Measurements from ENCODE around the gene CELF1. TPM values are rescaled to one million over a fixed set of nuclear protein-coding genes. Genes with fewer than 3 reads are reported as not detected.

CELF1 gene
- 100 to 1,000 TPM; 104 to 105 TPM for total RNA-seq

DNA sequence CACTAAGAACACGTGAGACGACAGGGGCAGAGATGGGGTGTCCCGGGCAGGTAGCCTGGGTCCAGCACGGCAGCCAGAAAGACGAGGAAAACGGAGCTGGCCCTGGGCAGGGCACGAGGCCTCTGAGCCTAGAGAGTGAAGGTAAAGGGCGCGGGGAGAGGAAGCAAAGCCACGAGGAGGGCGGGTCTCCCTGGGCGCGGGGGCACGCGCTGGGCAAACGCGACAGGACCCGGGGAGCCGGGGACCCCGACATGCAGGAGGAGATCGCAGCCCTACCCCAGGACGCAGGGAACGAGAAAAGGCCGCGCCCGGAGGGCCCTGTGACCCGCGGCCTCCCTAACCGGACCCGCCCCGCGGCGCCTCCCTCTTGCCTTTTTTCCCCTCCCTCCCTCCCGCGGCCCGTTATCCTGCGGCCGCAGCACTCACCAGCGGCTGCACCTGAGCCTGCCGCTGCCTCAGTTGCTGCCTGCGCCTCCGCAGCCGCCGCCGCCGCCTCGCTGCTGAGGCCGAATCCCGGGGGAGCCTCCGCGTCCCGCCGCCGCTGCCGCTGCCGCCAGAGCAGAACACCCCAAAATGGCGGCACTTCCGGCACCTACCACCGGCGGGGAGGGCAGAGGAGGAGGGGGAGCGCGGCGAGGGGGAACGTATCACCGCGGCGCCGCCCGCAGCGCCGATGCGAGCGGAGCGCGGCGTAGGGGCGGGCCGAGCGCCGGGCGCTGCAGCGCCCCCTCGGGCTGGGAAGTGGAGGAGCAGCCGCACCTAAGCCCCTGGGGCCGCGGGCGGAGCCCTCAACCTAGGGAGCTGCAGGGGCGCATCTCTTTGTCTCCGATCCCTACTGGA, at the start of gene CELF1:
TSS of gene CELF1 (minus strand) at position 567 of the 840 bp plus-strand sequence. CDS start 53,609 bp downstream, outside the sequence.
- no peaks in the 10 kb centered on the region for H3K9me3 Mint-ChIP-seq
- no peaks in the 10 kb centered on the region for H3K27me3 Mint-ChIP-seq

DNA sequence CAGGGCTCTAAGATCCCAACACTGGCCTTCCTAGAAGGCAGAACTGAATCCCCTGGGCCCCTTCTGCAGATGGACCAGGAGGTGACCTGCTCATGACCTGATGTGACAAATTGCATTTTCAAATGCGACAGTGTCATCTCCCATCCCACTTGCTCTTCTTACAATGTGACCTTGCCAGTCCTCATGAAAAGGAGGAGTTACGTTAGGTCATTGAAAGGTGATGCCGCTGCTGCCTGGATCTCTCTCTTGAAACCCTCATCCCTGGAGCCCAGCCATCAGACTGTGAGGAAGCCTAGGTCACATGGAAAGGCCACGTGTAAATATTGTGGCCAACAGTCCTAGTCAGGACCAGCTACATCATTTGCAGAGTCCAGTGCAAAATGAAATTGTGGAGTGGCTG, 47.0 kb upstream of the CELF1 start:
- H3K4me1 Mint-ChIP-seq = no peaks in the 10 kb centered on the region
- POLR2A ChIA-PET = interaction anchor here (1.2 to 1.3 kb wide), 2 partner anchors 14 to 35 kb away, joined by 3 to 5 read pairs; partner anchors contain the start of gene PTPMT1
- CTCF ChIA-PET = no interaction called here
- no peak for DNase-seq
- H3K27me3 Mint-ChIP-seq = peaks cover 10% of the 10 kb centered on the region
- no peak overlapping the region for H3K27ac Mint-ChIP-seq
- no peaks in the 10 kb centered on the region for H3K36me3 Mint-ChIP-seq (ENCODE audit: low read depth)
- no peaks in the 10 kb centered on the region for H3K9me3 Mint-ChIP-seq
- no peak overlapping the region for H3K4me3 Mint-ChIP-seq

More for the DNA sequence above, at the start of gene CELF1:
- peak; percentile 94 for DNase-seq
- Mint-ChIP-seq H3K4me3 (peak within 1 kb of the TSS; percentile 96), H3K36me3 (ENCODE audit: low read depth) (peaks cover 21% of the 10 kb centered on the region), H3K4me1 (peaks cover 41% of the 10 kb centered on the region), H3K27ac (peak within 1 kb of the TSS; percentile 89)
- ChIA-PET POLR2A (interaction anchor here (0.7 to 5.0 kb wide), 10 partner anchors 12 to 91 kb away, joined by 3 to 55 read pairs (median 4); partner anchors contain the start of genes KBTBD4, NDUFS3 and PTPMT1), CTCF (interaction anchor here (0.6 to 3.1 kb wide), 26 partner anchors 9 to 373 kb away, joined by 3 to 17 read pairs (median 4); partner anchors contain the start of genes AGBL2, KBTBD4, NDUFS3 and PTPMT1)

DNA sequence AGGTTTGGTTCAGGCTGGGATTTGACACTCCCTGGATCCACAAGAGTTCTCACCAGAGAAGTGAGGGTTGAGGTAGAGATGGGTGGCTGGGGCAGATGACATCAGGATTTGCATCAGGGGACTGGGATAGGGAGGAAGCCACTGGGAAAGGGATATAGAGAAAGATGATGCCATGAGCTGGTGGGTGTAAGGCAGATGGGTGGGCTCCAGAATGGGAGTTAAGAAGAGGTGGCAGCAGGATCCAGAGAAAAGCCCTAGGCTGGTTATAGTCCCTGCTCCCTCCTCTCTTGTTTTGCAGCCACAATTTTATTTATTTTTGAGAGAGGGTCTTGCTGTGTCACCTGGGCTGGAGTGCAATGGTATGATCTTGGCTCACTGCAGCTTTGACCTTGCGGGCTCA, 43.0 kb upstream of the CELF1 start:
- Mint-ChIP-seq H3K9me3 (no peaks in the 10 kb centered on the region), H3K36me3 (ENCODE audit: low read depth) (no peaks in the 10 kb centered on the region), H3K4me1 (peaks cover 12% of the 10 kb centered on the region), H3K27me3 (peaks cover 35% of the 10 kb centered on the region), H3K27ac (no peak overlapping the region), H3K4me3 (no peak overlapping the region)
- CTCF ChIA-PET = no interaction called here
- POLR2A ChIA-PET = interaction anchor here (1.5 to 1.9 kb wide), 3 partner anchors 15 to 29 kb away, joined by 3 to 6 read pairs (median 4); no protein-coding TSS in a partner anchor
- no peak for DNase-seq

DNA sequence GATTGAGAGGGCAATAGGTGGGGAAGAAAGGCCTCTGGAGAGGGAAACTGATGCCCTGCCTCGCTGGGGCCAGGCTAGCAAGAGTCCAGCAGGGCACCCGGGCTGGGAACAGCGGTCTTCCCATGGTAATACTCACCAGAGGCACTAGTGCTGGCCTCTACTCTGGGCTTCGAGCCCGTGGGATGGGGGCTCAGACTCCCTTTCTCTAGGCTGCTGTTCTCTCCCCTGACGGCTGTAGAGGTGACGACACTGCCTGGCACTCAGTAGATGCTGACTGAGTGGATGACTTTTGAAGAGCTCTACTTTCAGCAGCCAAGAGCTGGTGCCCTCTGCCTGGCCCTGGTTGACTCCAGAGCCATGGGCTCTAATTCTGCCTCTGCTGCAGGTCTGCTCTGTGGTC, 42.1 kb upstream of the CELF1 start:
- H3K27me3 Mint-ChIP-seq = peaks cover 35% of the 10 kb centered on the region
- H3K9me3 Mint-ChIP-seq = no peaks in the 10 kb centered on the region
- H3K27ac Mint-ChIP-seq = no peak overlapping the region
- H3K4me1 Mint-ChIP-seq = peaks cover 13% of the 10 kb centered on the region
- ChIA-PET POLR2A (interaction anchor here (1.5 to 1.9 kb wide), 3 partner anchors 14 to 28 kb away, joined by 3 to 6 read pairs (median 4); no protein-coding TSS in a partner anchor), CTCF (no interaction called here)
- H3K4me3 Mint-ChIP-seq = no peak overlapping the region
- no peak for DNase-seq
- no peaks in the 10 kb centered on the region for H3K36me3 Mint-ChIP-seq (ENCODE audit: low read depth)

DNA sequence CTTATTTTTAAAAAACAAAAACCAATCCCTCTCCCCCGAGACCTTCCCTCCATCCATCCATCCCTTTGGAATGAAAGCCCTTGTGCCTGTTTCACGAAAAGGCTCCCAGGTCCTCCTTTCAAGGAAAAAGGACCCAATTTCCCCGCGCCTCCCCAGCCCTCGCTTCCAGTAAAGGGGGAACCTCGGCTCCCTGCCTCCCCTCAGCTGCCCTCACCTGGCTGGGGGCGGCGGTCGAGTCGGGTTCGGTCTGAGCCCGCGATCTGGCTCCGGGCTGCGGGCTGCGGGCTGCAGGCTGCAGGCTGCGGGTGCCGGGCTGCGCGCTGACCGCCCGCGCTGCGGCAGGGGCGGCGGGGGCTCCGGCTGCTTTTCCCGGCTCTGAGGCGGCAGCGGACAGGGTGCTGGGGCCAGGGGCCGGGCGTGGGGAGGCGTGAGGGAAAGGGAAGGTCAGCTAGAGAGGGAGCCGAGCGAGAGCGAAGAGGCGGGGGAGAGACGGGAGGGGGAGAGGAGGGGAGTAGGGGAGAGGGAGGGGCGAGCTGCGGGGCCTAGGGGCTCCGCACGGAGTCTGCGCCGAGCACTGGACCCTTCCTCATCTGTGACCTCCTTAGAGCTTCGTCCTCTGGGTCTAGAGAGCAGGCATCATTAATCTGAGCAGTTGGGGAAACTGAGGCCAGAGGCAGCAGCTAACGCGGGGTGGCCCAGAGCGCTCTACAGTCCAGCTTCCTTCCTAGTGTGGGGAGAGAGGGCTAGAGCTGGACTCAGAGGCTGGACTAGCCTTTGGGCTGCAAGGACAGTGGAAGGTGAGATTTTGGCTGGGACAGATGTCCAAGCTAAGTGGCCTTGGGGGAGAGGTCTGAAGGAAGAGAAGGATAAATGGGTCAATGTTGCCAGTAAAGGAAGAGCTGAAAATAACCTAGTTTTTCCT, 41.3 kb upstream of the CELF1 start, which contains the start of gene C1QTNF4:
TSS of gene C1QTNF4 (minus strand) at position 478 of the 922 bp plus-strand sequence. CDS start 3,601 bp downstream, outside the sequence.
- CTCF ChIA-PET = no interaction called here
- no peak within 1 kb of the TSS for H3K4me3 Mint-ChIP-seq

DNA sequence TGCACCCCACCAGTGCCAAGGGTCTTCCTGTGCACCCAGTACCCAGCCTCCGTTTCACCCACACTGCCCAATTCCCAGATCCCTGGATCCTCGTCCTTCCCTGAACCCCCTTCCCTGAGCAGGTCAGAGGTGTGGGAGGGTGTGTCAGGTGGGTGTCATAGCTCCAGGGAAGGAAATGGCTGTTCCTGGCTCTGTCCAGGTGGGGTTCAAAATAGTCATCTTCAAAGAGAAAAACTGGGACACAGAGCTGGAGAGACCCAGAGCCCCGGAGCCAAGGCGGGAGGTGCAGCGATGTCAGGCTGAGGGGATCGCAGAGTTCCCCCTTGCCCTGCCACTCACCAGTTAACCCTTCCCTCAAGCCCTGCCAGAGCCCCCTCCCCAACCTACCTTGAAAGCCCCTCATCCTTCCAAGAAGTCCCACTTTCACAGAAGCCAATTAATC, 40.6 kb upstream of the CELF1 start:
- Mint-ChIP-seq H3K4me1 (peaks cover 13% of the 10 kb centered on the region), H3K27ac (no peak overlapping the region), H3K36me3 (ENCODE audit: low read depth) (no peaks in the 10 kb centered on the region), H3K27me3 (peaks cover 35% of the 10 kb centered on the region), H3K4me3 (no peak overlapping the region), H3K9me3 (no peaks in the 10 kb centered on the region)
- DNase-seq = no peak
- POLR2A ChIA-PET = interaction anchor here (2.9 kb wide), 1 partner anchor 14 kb away, joined by 13 read pairs; the partner anchor contains the start of genes KBTBD4 and NDUFS3
- CTCF ChIA-PET = no interaction called here

More for the DNA sequence above, 41.3 kb upstream of the CELF1 start, which contains the start of gene C1QTNF4:
- Mint-ChIP-seq H3K27me3 (peaks cover 35% of the 10 kb centered on the region), H3K27ac (no peak within 1 kb of the TSS), H3K9me3 (no peaks in the 10 kb centered on the region), H3K36me3 (ENCODE audit: low read depth) (no peaks in the 10 kb centered on the region), H3K4me1 (peaks cover 13% of the 10 kb centered on the region)
- POLR2A ChIA-PET = interaction anchor here (1.5 to 2.9 kb wide), 4 partner anchors 13 to 27 kb away, joined by 3 to 13 read pairs (median 5); partner anchors contain the start of genes KBTBD4 and NDUFS3
- no peak for DNase-seq

DNA sequence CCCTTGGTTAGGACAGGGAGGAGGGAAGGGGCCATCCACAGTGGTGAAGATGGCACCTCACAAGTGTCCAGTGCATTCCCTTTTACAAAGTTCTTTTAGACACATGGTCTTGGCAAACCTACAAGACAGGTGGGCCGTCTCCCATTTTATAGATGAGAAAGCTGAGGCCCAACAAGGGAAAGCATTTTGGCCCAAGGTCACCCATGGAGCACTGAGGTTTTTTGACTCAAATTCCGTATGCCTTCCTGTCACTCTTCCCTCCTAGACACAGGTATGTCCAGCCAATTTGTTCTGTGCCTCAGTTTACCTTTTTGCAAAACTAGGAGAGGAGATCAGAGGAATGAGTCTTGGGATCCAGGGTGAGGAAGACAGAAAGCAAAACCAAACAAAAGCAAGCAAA, 40.0 kb upstream of the CELF1 start:
- DNase-seq = no peak
- Mint-ChIP-seq H3K4me1 (peaks cover 13% of the 10 kb centered on the region), H3K36me3 (ENCODE audit: low read depth) (no peaks in the 10 kb centered on the region), H3K27me3 (peaks cover 35% of the 10 kb centered on the region), H3K27ac (no peak overlapping the region), H3K4me3 (no peak overlapping the region), H3K9me3 (no peaks in the 10 kb centered on the region)
- ChIA-PET POLR2A (interaction anchor here (0.9 to 2.9 kb wide), 3 partner anchors 14 to 49 kb away, joined by 3 to 13 read pairs (median 4); partner anchors contain the start of genes KBTBD4 and NDUFS3), CTCF (no interaction called here)

DNA sequence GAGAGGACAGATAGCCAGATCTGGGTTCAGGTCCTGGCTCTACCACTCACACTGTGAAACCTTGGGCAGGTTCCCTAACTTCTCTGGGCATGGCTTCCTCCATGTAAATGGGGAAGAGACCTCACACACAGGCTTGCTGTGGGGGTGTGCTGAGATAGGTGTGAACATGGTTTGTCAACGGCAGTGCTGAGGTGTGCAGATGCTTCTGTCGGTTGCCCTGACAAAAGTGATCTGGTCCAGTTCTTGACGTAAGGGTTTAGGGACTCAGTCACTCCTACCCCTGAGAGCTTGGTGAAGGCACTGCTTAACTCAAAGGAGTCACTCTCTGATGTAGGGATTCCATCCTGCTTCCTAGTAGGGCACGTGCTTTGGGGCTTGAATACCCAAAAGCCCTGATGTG, 39.3 kb upstream of the CELF1 start:
- H3K27me3 Mint-ChIP-seq = peaks cover 35% of the 10 kb centered on the region
- no peak overlapping the region for H3K4me3 Mint-ChIP-seq
- POLR2A ChIA-PET = interaction anchor here (0.9 to 2.9 kb wide), 4 partner anchors 8 to 49 kb away, joined by 3 to 13 read pairs (median 4); partner anchors contain the start of genes KBTBD4 and NDUFS3
- H3K27ac Mint-ChIP-seq = no peak overlapping the region
- H3K9me3 Mint-ChIP-seq = no peaks in the 10 kb centered on the region
- no peaks in the 10 kb centered on the region for H3K36me3 Mint-ChIP-seq (ENCODE audit: low read depth)
- CTCF ChIA-PET = no interaction called here
- H3K4me1 Mint-ChIP-seq = peaks cover 13% of the 10 kb centered on the region
- no peak for DNase-seq

DNA sequence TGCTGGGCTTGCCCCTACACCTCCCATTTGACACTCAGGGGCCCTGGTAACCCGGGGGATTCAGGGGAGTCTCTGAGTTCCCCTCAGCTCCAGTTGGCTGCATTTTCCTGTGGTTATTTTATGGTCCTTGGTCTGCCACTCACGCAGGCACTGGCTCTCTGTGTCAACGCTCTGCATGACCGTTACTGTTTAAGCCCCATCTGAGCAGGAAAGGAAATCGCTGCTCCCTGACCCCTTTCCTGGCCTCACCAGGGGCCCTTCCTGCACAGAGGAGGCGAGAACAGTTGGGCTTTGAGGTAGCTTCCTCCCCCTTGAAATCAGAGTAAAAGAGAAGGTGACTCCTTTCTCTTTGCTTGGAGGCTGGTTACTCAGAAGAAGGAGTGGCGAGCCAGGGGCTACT, 38.8 kb upstream of the CELF1 start:
- Mint-ChIP-seq H3K27ac (no peak overlapping the region), H3K9me3 (no peaks in the 10 kb centered on the region), H3K4me3 (no peak overlapping the region), H3K4me1 (peaks cover 13% of the 10 kb centered on the region), H3K27me3 (peaks cover 35% of the 10 kb centered on the region), H3K36me3 (ENCODE audit: low read depth) (no peaks in the 10 kb centered on the region)
- CTCF ChIA-PET = no interaction called here
- DNase-seq = no peak
- POLR2A ChIA-PET = interaction anchor here (1.0 to 2.9 kb wide), 2 partner anchors 8 to 12 kb away, joined by 3 to 13 read pairs; partner anchors contain the start of genes KBTBD4 and NDUFS3

DNA sequence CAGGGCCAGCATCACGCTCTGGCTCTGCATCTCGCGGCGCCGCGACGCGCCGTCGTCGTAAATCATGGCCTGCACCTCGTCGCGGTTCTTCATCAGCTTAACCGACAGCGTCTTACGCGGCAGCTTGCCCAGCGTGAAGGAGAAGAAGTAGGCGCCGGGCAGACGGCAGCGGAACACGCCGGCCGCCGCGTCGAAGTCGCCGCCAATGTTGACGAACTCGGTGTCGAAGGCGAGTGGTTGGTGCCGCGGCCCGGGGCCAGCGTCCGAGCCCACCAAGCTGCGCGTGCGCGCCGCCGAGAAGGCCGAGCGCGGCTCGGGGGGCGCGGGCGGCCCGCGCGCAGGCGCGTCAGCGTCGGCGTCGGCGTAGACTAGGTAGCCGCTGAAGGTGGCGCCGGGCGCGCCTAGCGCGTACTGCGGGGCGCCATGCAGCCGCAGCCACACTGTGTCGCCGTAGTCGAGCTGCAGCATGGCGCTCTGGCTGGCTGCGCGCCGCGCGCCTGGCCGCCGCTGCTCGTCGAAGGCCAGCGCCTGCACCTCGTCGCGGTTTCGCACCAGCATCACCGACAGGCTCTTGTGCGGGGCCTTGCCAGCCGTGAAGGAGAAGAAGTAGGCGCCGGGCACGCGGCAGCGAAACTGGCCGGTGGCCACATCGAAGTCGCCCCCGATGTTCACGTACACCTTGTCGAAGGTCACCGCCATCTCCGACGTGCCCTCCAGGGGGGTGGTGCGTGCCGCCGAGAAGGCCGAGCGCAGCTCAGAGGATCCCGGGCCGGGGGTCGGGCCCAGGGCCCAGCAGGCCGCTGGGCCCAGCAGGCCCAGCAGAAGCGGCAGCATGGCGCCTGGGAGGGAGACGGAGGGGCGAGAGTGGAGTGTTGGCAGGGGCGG, 37.3 kb upstream of the CELF1 start:
- ChIA-PET CTCF (no interaction called here), POLR2A (no interaction called here)
- Mint-ChIP-seq H3K27ac (no peak overlapping the region), H3K9me3 (no peaks in the 10 kb centered on the region), H3K4me1 (peaks cover 13% of the 10 kb centered on the region), H3K4me3 (no peak overlapping the region), H3K36me3 (ENCODE audit: low read depth) (no peaks in the 10 kb centered on the region), H3K27me3 (peaks cover 28% of the 10 kb centered on the region)
- no peak for DNase-seq

DNA sequence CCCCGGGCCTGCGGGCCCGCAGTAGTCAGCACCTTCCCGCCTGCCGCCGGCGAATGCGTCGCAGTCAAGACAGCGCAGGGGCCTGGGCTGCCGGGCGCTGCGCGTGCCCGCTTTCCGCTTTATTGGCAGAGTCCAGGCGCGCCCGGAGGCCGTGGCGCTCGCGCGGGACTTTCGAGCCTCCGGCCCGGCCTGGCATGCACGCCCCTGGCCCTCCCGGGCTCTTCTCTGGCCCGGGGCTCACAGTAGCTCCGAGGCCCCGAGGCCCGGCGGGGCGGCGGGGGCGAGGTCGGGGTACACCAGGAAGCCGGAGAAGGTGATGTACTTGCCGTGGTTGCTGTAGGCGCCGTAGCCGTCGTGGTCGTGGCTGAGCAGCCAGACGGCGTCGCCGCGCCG, 36.6 kb upstream of the CELF1 start:
- no peak overlapping the region for H3K4me3 Mint-ChIP-seq

DNA sequence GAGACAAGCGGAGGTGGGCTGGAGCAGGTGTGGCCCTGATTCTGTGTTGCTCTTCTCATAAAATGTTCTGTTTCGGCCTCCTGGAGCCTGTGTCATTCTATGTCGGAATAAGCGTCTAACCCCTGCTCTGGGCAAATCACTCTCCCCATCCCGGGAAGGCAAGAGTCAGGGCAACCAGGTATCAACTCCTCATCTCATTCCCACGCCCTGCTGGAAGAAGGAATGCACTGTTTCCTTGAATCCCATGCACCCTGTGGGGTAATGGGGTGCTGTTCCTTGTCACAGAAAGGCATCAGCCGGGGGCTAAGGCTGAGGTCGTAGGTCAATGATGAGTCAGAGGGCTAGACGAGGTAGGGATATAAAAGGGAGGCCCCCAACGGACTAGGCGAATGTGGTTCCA, 36.2 kb upstream of the CELF1 start:
- no peak for DNase-seq
- peaks cover 4% of the 10 kb centered on the region for H3K36me3 Mint-ChIP-seq (ENCODE audit: low read depth)
- peaks cover 18% of the 10 kb centered on the region for H3K27me3 Mint-ChIP-seq
- no peak overlapping the region for H3K4me3 Mint-ChIP-seq
- H3K9me3 Mint-ChIP-seq = no peaks in the 10 kb centered on the region
- ChIA-PET CTCF (no interaction called here), POLR2A (no interaction called here)
- peaks cover 13% of the 10 kb centered on the region for H3K4me1 Mint-ChIP-seq
- no peak overlapping the region for H3K27ac Mint-ChIP-seq

More for the DNA sequence above, 36.6 kb upstream of the CELF1 start:
- Mint-ChIP-seq H3K9me3 (no peaks in the 10 kb centered on the region), H3K36me3 (ENCODE audit: low read depth) (no peaks in the 10 kb centered on the region), H3K27ac (no peak overlapping the region), H3K4me1 (peaks cover 13% of the 10 kb centered on the region), H3K27me3 (peaks cover 21% of the 10 kb centered on the region)
- POLR2A ChIA-PET = no interaction called here
- DNase-seq = no peak
- CTCF ChIA-PET = no interaction called here
